Bronchial epithelial cell (primary cell): ENCODE data around the gene ARL13B. TPM values are rescaled to one million over a fixed set of nuclear protein-coding genes. Genes with fewer than 3 reads are reported as not detected.

Source experiments
- total RNA-seq: library from RNA; depleted of rRNA; stranded (reverse); fragments of >200 nt; gene quantifications from 2 replicates; pipeline ENCODE4 v1.2.1, GENCODE V29; 2014

ARL13B gene
- total RNA-seq, 1 donor from 2014 or later = 6.8 TPM

Other genes starting within 250 kb of the ARL13B start
- 4.2 and 6.0 TPM in 2 replicates for gene PROS1, start 6.3 kb upstream of the ARL13B start, total RNA-seq
- 0.53 and 5.1 TPM in 2 replicates for gene STX19, start 48.4 kb downstream of the ARL13B start, total RNA-seq
- gene DHFR2, start 82.8 kb downstream of the ARL13B start, total RNA-seq = 1.3 and 1.9 TPM in 2 replicates
- 7.9 and 11.4 TPM in 2 replicates for gene NSUN3, start 82.9 kb downstream of the ARL13B start, total RNA-seq